Cardiac muscle cell (in vitro differentiated cells and primary cell): ENCODE measurements around the gene FCHSD2. TPM values are rescaled to one million over a fixed set of nuclear protein-coding genes. Genes with fewer than 3 reads are reported as not detected.

Experiments
- DNase-seq, 2 donors: peaks; one replicate each; pipeline versions ENCODE4 v3.0.0 to v3.0.0-alpha.2; 2010 to 2017; ENCODE audit warnings: low read depth in 1 of 2, low spot score in 1 of 2
- H3K27ac ChIP-seq: fragments of 200-600 bp; sonication (generic); 2 replicates; pipeline ENCODE4 v1.5.1; 2016
- H3K27me3 ChIP-seq: fragments of 200-600 bp; sonication (generic); 2 replicates; pipeline ENCODE4 v1.6.0; 2016; ENCODE audit warnings: control low read depth
- H3K36me3 ChIP-seq: fragments of 200-600 bp; sonication (generic); 2 replicates; pipeline ENCODE4 v1.5.1; 2016; ENCODE audit warnings: control low read depth
- H3K4me1 ChIP-seq: fragments of 200-600 bp; sonication (generic); 2 replicates; pipeline ENCODE4 v1.8.1; 2017; ENCODE audit warnings: low read depth, mild to moderate bottlenecking, mixed run types
- H3K4me3 ChIP-seq: fragments of 200-600 bp; sonication (generic); 2 replicates; pipeline ENCODE4 v1.5.1; 2016; ENCODE audit warnings: mild to moderate bottlenecking
- H3K9me3 ChIP-seq: fragments of 200-600 bp; sonication (generic); 2 replicates; pipeline ENCODE4 v1.5.1; 2017; ENCODE audit warnings: low read depth, mild to moderate bottlenecking, control low read depth
- polyA plus RNA-seq: library from polyadenylated mRNA; unstranded; fragments of >200 nt; fragmentation: Nextera tagmentation; extraction: Ambion mirVana; gene quantifications from 2 replicates; pipeline ENCODE4 v1.2.1, GENCODE V29; 2016
- total RNA-seq: library from RNA; depleted of rRNA; stranded (reverse); fragments of >200 nt; gene quantifications from 2 replicates; pipeline ENCODE4 v1.2.3, GENCODE V29; 2016
- TF ChIP-seq, protein P1 (sequence below): IDR thresholded peaks from 2 replicates; pipeline ENCODE4 v1.5.1; 2012; ENCODE audit warnings: low read depth, mild to moderate bottlenecking, low read length

FCHSD2 gene
- total and polyA plus RNA-seq, 2 experiments from 2014 or later = 12.3 to 16.9 TPM

DNA sequence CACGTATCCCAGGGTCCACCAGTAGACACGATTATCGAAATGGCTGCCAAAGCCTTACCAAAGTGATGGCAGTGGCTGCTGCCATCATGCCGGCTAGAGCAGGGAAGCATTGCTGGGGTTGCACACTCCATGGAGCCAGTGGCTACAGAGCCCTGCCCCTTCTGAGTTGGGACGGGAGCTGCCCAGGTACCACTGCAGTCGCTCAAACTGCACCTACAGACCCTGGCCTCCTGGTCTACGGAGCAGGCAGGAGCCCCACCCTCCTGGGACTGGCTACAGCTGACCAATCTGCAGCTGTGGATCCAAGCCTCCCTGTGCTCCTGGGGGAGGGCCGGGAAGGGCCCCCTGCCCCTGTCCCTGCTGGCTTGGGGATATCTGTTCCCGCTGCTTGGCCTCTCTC is 216.5 kb downstream of the FCHSD2 start:
- no peak for DNase-seq
- TF ChIP-seq, protein P1, sequence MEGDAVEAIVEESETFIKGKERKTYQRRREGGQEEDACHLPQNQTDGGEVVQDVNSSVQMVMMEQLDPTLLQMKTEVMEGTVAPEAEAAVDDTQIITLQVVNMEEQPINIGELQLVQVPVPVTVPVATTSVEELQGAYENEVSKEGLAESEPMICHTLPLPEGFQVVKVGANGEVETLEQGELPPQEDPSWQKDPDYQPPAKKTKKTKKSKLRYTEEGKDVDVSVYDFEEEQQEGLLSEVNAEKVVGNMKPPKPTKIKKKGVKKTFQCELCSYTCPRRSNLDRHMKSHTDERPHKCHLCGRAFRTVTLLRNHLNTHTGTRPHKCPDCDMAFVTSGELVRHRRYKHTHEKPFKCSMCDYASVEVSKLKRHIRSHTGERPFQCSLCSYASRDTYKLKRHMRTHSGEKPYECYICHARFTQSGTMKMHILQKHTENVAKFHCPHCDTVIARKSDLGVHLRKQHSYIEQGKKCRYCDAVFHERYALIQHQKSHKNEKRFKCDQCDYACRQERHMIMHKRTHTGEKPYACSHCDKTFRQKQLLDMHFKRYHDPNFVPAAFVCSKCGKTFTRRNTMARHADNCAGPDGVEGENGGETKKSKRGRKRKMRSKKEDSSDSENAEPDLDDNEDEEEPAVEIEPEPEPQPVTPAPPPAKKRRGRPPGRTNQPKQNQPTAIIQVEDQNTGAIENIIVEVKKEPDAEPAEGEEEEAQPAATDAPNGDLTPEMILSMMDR = no peak
- H3K9me3 ChIP-seq = no peaks in the 10 kb centered on the region

DNA sequence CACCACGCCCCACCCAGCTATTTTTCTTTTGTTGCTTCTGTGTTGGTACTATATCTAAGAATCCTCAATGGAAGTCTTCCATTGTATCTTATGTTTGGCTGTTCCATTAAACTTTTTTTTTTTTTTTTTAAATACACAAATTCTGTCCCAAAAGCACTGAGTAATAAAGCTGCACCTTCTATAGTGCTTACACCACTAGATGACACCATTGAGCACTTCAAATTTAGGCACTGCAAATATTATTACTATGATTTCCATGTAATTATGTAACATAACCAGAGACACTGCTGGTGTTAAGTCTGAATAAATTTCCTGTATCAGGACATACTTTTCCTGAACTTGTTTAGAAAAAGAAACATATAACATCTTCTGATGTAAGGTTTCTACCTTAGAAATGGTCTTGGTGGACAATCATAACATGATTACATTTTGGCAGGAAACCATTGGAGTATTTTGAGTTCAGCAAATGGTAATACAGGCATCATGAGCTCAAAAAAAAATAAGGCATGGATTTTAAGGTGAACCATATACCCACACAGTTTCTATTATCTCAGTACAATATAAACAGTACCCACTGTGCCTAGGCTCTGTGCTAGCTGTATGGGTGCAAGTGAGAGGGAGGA is 217.4 kb downstream of the FCHSD2 start:
- H3K36me3 ChIP-seq = no peaks in the 10 kb centered on the region
- peak in 1 of 2 donors; percentile 74 for DNase-seq
- no peak overlapping the region for H3K4me3 ChIP-seq
- H3K9me3 ChIP-seq = no peaks in the 10 kb centered on the region
- TF ChIP-seq, protein P1 = peak; percentile 71
- H3K4me1 ChIP-seq = no peaks in the 10 kb centered on the region
- H3K27ac ChIP-seq = no peak overlapping the region
- no peaks in the 10 kb centered on the region for H3K27me3 ChIP-seq

More for the DNA sequence above, 216.5 kb downstream of the FCHSD2 start:
- Histone ChIP-seq H3K4me3 (no peak overlapping the region), H3K4me1 (no peaks in the 10 kb centered on the region), H3K36me3 (no peaks in the 10 kb centered on the region), H3K27me3 (no peaks in the 10 kb centered on the region), H3K27ac (no peak overlapping the region)

DNA sequence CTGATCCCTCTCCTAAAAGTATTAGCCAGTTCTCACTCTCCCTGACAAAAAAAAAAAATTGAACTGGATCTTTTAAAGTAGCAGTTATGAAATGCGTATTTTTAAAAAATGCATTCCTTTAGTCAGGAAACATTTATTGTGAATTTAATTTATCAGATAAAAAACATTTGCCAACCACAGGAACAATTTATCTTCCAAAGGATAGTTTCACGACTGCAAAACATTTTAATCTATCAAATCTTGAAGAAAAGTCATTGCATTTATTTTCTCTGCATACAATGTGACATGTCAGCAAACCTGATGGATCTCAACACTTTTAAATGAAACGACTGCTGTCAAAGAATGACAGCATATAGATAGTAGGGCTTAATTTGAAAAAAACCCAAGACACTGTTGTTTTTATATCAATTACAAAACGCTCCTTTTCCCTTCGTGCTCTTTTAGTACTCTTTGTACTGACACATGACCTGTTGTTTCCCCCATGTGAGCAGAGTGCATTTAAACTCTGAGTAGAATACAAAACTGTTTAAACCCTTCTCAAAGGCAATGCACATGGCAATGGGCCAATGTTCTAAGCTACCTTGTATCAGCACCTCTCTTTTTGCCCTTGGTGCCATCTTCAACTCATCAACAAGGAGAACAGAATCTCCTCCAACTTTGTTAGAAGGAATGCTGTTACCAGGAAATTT is 220.9 kb downstream of the FCHSD2 start:
- no peaks in the 10 kb centered on the region for H3K9me3 ChIP-seq
- TF ChIP-seq, protein P1 = no peak
- H3K4me3 ChIP-seq = no peak overlapping the region
- DNase-seq = no peak
- H3K36me3 ChIP-seq = no peaks in the 10 kb centered on the region
- no peaks in the 10 kb centered on the region for H3K4me1 ChIP-seq
- no peaks in the 10 kb centered on the region for H3K27me3 ChIP-seq
- H3K27ac ChIP-seq = no peak overlapping the region

DNA sequence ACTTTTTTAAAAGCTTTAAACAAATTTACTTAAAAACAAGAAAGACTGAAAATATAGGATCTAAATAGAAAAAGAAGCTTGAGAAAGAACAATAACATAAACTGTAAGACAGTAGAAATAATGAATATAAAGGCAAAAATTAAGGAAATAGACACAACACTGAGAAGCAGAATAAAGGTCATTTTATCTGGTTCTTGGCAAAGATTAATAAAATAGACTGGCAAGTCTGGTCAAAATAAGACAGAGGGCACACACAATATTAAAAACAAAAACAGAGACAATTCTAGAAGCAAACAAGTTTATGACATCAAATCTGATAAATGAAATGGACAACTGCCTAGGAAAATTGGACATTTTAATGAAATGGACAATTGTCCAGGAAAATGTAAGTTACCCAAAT is 222.1 kb downstream of the FCHSD2 start:
- TF ChIP-seq, protein P1 = no peak
- Histone ChIP-seq H3K27ac (no peak overlapping the region), H3K4me3 (no peak overlapping the region), H3K36me3 (no peaks in the 10 kb centered on the region), H3K27me3 (no peaks in the 10 kb centered on the region), H3K4me1 (no peaks in the 10 kb centered on the region), H3K9me3 (no peaks in the 10 kb centered on the region)
- no peak for DNase-seq

DNA sequence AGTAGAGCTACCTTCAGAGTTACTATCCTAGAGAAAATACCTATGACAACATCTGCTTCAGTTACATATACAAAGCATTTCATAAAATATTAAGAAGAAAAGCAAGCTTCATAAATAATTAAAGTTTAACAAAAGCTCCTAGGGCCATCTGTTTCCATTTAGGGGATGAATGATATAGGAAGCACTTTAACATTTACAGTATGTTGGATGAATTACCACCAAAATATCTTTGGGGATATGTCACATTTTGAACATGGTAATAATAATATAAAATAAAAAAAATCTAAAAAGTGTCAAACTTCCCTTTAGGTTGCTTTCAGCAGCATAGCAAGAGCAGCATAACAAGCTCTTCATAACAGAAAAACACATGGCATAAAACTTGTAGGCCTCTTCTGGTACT is 223.3 kb downstream of the FCHSD2 start:
- H3K9me3 ChIP-seq = no peaks in the 10 kb centered on the region
- TF ChIP-seq, protein P1 = no peak
- H3K27ac ChIP-seq = no peak overlapping the region
- no peak for DNase-seq
- no peak overlapping the region for H3K4me3 ChIP-seq
- no peaks in the 10 kb centered on the region for H3K27me3 ChIP-seq
- H3K4me1 ChIP-seq = no peaks in the 10 kb centered on the region
- H3K36me3 ChIP-seq = no peaks in the 10 kb centered on the region
